B cell (primary cell): ENCODE data around the gene FAM25G.
"Not testable (repeated sequence)": the region's sequence is repeated elsewhere in the genome, so short reads cannot be mapped to it uniquely, and the experiment has no call there.

Experiments used
- CTCF ChIP-seq: fragments of 200-600 bp; IDR thresholded peaks from one replicate; pipeline ENCODE4 v1.8.0; 2022; ENCODE audit warnings: antibody characterized with exemption, mild to moderate bottlenecking
- EZH2 ChIP-seq: IDR thresholded peaks from 2 replicates; pipeline ENCODE4 v1.6.1; 2012; ENCODE audit warnings: borderline replicate concordance, low read depth, mild to moderate bottlenecking, moderate library complexity, low read length; ENCODE audit not compliant: insufficient read depth, poor library complexity, severe bottlenecking

- not testable (repeated sequence) for TF ChIP-seq EZH2, CTCF
Observed at GRCh38 chr10:47485943-47486342, 5.6 kb downstream of the FAM25G start.
